ENCODE results near the gene AACS.

The AACS gene

DNA sequence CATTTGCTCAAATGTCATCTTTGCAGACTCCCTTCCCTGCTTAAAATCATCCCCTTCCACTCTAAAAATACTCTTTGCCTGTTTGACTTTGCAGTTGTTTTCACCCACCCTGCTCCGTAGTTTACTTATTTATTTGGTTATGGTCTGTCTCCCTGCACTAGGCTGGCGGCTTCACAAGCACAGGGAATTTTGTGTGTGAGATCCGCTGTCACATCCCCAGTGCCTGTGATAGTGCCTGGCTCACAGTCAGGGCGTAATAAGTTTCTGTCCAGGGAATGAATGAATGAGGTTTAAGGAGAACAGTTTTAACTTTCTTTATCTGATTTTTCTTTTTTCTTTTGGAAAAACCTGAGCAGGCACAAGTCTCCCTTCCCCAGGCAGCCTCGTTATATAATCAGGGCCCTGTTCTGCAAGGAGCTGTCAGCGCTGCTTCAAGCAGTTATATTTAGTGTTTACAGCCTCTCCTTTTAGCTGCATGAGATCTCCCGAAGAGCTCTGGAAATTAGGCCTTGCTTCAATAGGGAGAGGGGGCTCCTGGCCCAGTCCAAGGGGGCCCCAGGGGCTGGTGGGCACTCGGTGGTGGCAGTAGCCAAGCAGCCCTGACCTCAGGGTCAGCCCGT is 107.1 kb downstream of the AACS start:
- H3K4me1 ChIP-seq (ENCODE audit: control insufficient read depth, low read length) = peaks cover 14% of the 10 kb centered on the region; the same call in 1 of the 2 replicates
- no peaks in the 10 kb centered on the region for H3K36me3 ChIP-seq (ENCODE audit: control insufficient read depth, low read length)
- H3K9me2 ChIP-seq (replicated peaks; ENCODE audit: control insufficient read depth, low read length) = no peaks in the 10 kb centered on the region
- H4K20me1 ChIP-seq (ENCODE audit: control insufficient read depth, insufficient read depth, low read depth, low read length) = no peaks in the 10 kb centered on the region
- H3K9me3 ChIP-seq (ENCODE audit: control insufficient read depth, insufficient read depth, low read length) = no peaks in the 10 kb centered on the region
- H3K27me3 ChIP-seq (ENCODE audit: control insufficient read depth, low read length) = no peaks in the 10 kb centered on the region; the same call in 1 of the 2 replicates
- no peak overlapping the region for H3K27ac ChIP-seq (ENCODE audit: low read depth, low read length)
- H3F3A ChIP-seq (ENCODE audit: control insufficient read depth, insufficient read depth) = no peaks in the 10 kb centered on the region
- no peak for TF ChIP-seq EZH2phosphoT487 (IDR thresholded peaks at IDR 0.05; ENCODE audit: borderline replicate concordance, low read length)
- TF ChIP-seq, protein P1, sequence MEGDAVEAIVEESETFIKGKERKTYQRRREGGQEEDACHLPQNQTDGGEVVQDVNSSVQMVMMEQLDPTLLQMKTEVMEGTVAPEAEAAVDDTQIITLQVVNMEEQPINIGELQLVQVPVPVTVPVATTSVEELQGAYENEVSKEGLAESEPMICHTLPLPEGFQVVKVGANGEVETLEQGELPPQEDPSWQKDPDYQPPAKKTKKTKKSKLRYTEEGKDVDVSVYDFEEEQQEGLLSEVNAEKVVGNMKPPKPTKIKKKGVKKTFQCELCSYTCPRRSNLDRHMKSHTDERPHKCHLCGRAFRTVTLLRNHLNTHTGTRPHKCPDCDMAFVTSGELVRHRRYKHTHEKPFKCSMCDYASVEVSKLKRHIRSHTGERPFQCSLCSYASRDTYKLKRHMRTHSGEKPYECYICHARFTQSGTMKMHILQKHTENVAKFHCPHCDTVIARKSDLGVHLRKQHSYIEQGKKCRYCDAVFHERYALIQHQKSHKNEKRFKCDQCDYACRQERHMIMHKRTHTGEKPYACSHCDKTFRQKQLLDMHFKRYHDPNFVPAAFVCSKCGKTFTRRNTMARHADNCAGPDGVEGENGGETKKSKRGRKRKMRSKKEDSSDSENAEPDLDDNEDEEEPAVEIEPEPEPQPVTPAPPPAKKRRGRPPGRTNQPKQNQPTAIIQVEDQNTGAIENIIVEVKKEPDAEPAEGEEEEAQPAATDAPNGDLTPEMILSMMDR (IDR thresholded peaks at IDR 0.05; ENCODE audit: low read depth, low read length, poor library complexity, severe bottlenecking) = no peak
- no peaks in the 10 kb centered on the region for H3K79me2 ChIP-seq (ENCODE audit: control insufficient read depth, low read length)
- H3K4me2 ChIP-seq (ENCODE audit: low read length) = no peak overlapping the region
- no peak overlapping the region for H3K4me3 ChIP-seq (ENCODE audit: low read length)

DNA sequence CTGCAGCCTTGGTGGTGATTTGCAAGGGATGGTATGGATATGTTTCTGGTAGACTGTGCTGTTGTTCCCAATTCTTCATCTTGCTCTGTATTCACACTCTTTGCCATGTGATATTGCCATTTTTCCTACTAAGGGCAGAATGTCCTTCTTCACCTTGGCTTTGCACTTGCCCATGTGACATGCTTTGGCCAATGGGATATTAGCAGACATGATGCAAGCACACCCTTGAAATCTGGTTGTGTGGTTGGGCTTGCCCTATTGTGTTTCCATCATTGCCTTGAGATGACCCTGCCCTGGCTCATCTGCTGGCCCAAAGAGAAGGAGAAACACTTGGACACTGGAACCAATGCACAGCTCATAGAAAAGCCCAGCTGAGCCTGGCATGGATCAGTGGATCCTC is 110.3 kb downstream of the AACS start:
- H3K4me3 ChIP-seq (ENCODE audit: low read length) = no peak overlapping the region
- no peak overlapping the region for H3K4me2 ChIP-seq (ENCODE audit: low read length)
- H3K36me3 ChIP-seq (ENCODE audit: control insufficient read depth, low read length) = no peaks in the 10 kb centered on the region
- H3K27me3 ChIP-seq (ENCODE audit: control insufficient read depth, low read length) = no peaks in the 10 kb centered on the region; the same call in 1 of the 2 replicates
- TF ChIP-seq EZH2phosphoT487 (IDR thresholded peaks at IDR 0.05; ENCODE audit: borderline replicate concordance, low read length) = no peak
- TF ChIP-seq, protein P1 (IDR thresholded peaks at IDR 0.05; ENCODE audit: low read depth, low read length, poor library complexity, severe bottlenecking) = no peak
- H3K9me3 ChIP-seq (ENCODE audit: control insufficient read depth, insufficient read depth, low read length) = no peaks in the 10 kb centered on the region
- H3K79me2 ChIP-seq (ENCODE audit: control insufficient read depth, low read length) = no peaks in the 10 kb centered on the region
- no peaks in the 10 kb centered on the region for H3F3A ChIP-seq (ENCODE audit: control insufficient read depth, insufficient read depth)
- H3K27ac ChIP-seq (ENCODE audit: low read depth, low read length) = no peak overlapping the region
- peaks cover 17% of the 10 kb centered on the region for H3K4me1 ChIP-seq (ENCODE audit: control insufficient read depth, low read length)
- H3K9me2 ChIP-seq (replicated peaks; ENCODE audit: control insufficient read depth, low read length) = no peaks in the 10 kb centered on the region
- H4K20me1 ChIP-seq (ENCODE audit: control insufficient read depth, insufficient read depth, low read depth, low read length) = no peaks in the 10 kb centered on the region

DNA sequence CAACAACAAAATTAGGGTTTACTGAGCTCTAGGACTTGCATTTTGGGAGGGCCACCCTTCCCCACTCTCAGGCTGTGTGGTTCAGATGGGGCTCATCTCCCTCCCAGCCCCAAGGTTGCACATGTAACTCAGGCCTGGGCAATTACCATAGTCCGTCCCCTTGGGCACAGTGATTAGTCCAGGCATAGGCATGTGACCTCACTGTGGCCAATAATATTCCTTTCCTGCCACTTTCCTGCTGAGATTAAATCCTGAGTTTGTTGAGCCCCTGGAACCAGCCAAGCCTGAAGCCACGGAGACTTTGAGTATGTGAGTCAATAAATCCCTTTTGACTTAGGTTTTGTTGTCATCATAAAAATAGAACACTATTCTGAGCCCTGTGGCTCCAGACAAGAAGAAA is 113.0 kb downstream of the AACS start:
- no peaks in the 10 kb centered on the region for H3K79me2 ChIP-seq (ENCODE audit: control insufficient read depth, low read length)
- peaks cover under 1% of the 10 kb centered on the region; the same call in 1 of the 2 replicates for H3K27me3 ChIP-seq (ENCODE audit: control insufficient read depth, low read length)
- no peaks in the 10 kb centered on the region for H3K36me3 ChIP-seq (ENCODE audit: control insufficient read depth, low read length)
- no peak overlapping the region for H3K27ac ChIP-seq (ENCODE audit: low read depth, low read length)
- H3K4me2 ChIP-seq (ENCODE audit: low read length) = no peak overlapping the region
- H3F3A ChIP-seq (ENCODE audit: control insufficient read depth, insufficient read depth) = no peaks in the 10 kb centered on the region
- H4K20me1 ChIP-seq (ENCODE audit: control insufficient read depth, insufficient read depth, low read depth, low read length) = no peaks in the 10 kb centered on the region
- peaks cover 18% of the 10 kb centered on the region for H3K4me1 ChIP-seq (ENCODE audit: control insufficient read depth, low read length)
- no peak for TF ChIP-seq EZH2phosphoT487 (IDR thresholded peaks at IDR 0.05; ENCODE audit: borderline replicate concordance, low read length)
- TF ChIP-seq, protein P1 (IDR thresholded peaks at IDR 0.05; ENCODE audit: low read depth, low read length, poor library complexity, severe bottlenecking) = no peak
- H3K9me3 ChIP-seq (ENCODE audit: control insufficient read depth, insufficient read depth, low read length) = no peaks in the 10 kb centered on the region
- no peak overlapping the region for H3K4me3 ChIP-seq (ENCODE audit: low read length)
- no peaks in the 10 kb centered on the region for H3K9me2 ChIP-seq (replicated peaks; ENCODE audit: control insufficient read depth, low read length)

Measured in DOHH2 (cell line).